GM21737 (cell line): ENCODE measurements around the gene SFMBT2.
"Not testable (repeated sequence)": the region's sequence is repeated elsewhere in the genome, so short reads cannot be mapped to it uniquely, and the experiment has no call there.

Experiments used
- ATAC-seq: cut with Tn5 transposase; IDR thresholded peaks from one replicate; pipeline ENCODE4 v1.9.1; 2021; ENCODE audit warnings: mild to moderate bottlenecking, moderate library complexity; ENCODE audit not compliant: unreplicated experiment

SFMBT2 gene

DNA sequence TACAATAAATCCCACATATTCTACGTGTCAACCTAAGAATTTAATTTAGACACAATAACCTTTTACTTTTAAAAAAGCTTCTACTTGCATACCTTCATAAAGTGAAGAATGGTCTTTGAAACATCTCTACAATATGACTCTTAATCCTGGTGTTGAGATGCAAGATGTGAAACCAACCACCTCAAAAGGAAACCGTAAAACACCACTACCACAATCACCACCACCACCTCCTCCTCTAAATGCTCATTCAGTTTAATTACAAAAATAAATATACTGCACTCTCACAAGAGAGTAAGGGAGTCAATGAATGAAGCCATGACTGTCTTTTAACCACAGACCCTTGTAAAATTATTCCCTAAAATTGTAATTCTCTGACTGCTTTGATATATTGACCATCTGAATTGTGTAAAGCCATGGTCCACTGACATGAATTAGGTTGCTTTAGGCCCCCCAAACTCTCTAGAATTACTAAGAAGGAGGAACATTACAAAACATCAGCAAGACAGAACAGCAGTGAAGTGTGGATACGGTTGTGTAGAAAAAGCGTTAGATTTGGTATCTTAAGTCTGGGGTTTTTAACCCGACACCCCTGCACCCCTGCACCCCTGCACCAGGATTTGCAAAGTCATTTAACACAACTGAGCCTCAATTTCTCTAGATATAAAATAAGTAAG, 171.4 kb downstream of the SFMBT2 start:
- no peak for ATAC-seq

- ATAC-seq, result no peak
Measured at GRCh38 chr10:7235376-7235775, 175.5 kb downstream of the SFMBT2 start.

DNA sequence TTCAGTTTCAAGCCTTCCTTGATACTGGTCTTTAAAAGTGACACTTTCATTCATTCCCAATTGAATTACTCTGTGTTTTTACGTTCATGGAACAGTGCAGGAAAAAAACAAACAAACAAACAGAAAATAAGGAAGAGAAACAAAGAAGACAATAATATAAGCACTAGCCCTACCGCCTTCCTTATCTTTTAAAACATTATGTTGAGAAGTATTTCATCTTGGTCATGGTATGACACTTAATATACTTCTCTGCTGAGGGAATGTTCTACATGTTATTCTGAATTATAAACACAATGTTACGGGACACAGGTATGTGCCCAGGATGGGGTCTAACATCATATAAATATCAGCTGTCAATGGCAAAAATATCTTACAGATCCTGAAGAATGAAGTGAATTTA, 176.7 kb downstream of the SFMBT2 start:
- no peak for ATAC-seq

DNA sequence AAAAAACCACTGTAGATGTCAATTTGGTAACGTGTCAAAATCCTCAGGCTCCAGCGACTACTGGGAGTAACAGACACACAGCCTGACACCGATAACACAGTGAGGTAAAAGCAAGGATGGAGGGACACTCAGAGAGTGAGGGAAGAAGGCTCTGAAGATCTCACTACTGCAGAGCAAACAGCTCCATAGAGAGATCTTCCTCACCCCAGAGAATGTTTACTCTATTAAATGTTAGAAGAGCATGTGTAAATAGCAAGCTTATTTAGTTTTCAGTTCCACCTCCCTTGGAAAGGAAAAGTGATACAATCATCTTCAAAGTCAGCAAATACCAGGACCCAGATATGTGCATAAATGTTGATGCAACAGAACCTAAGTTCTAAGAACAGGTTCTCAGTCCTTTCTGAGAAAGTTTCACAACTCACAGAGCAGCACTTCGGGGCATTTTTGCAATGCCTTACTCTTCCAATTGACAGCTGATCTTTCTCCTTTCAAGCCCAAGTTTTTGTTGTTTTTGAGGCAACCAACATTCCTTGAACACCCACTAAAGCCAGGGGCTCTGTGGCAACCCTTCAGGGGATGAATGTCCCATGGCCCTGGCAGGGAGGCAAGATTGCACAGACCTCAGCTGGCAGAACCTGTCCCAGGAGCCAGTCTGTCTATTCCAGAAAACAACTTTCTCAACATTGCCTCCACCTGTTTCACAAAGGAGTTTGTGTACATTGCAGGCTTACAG, 177.4 kb downstream of the SFMBT2 start:
- ATAC-seq, result no peak

DNA sequence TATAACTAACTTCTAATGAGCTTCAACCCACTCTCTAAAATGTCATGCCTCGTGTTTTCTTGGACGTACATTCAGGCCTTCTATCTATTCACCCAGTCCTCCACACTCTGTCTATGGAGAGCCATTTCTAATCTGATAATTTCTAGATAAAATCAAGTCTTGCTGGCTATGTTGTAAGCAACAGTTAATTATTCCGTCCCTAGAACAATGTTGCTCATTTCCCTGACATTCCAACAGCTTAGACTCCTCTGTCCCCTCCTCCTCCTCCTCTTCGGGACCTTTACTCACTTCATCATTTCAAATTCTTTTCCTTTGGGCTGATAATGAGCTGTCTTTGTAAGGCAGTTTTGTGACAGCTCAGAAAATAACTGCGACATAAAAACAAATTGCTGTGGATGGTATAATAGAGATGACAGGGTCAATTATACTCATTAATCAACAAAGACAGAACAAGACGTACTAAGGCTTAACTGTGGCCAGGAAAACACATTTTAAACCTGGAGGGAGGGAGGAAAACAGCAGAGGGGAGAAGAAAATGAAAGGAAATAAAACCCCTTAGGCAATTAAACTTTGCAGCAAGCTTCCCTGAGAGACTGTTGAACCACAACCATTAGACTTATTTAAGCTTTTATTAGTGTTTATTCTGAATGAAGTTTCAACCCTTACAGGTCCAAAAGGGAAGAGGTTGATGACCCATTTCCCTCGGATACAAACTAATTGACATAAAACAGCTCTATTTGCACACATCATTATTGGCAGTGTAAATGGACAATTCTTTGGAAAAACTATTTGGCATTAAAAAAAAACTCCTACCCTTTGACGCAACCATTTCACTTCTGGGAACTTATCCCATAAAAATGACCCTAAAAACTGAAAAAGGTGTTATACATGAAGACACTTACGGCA, 179.1 kb downstream of the SFMBT2 start:
- ATAC-seq, result no peak

DNA sequence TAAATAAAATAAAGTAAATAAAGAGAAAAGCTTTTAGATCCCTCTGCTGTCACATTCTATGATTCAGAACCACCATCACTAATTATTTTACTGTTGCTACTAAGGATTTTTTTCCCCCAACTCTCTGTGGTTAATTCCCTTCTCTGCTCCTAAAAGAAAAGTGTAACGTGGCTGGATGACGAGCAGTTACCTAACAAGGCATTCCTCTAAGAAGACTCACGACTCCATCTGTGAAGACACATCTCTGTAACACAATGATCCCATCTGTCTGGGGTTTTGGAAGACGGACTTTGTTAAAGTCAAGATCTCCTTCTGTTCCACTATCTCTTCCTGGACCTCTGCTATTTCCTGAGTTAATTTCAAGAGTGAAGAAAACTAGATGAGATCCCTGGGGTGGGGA, 179.9 kb downstream of the SFMBT2 start:
- ATAC-seq, result no peak

DNA sequence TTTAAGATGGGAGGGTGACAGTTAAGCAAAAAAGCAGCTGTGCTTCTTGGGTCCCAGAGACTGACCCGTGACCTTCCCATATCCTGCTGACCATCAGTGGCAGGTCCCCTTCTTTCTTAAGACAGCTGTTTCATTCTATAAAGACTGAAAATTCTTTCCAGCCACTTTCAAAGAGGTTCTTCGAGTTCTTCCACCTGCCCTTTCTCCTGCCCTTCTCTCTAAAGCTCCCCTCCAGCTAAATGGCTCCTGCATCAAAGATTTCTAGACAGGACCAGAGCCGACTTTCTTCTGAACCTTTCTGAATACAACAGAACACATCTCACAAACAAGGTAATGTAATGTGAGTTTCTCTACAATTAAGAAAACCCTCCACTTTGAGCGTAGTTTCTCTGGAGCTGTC, 180.8 kb downstream of the SFMBT2 start:
- no peak for ATAC-seq

DNA sequence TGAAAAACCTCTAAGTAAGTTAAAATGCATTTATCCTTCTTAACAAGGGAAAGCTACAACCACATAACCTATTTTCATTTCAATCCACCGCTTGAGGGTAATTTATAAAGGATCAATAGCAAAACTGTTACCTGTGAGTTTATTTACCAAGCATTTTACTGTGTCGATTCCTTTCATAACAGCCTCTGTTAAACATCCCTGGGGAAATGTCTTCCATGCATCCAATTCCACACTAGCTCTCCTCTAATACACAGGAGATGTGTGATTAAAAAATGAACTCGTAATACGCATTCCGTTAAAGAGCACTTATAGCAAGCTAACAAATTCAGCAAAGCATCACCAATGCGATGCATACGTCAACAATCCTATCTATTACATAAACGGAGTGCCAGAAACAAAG, 185.7 kb downstream of the SFMBT2 start:
- ATAC-seq, result no peak

GRCh38 chr10:7218968-7219367, 191.9 kb downstream of the SFMBT2 start:
- no peak for ATAC-seq

DNA sequence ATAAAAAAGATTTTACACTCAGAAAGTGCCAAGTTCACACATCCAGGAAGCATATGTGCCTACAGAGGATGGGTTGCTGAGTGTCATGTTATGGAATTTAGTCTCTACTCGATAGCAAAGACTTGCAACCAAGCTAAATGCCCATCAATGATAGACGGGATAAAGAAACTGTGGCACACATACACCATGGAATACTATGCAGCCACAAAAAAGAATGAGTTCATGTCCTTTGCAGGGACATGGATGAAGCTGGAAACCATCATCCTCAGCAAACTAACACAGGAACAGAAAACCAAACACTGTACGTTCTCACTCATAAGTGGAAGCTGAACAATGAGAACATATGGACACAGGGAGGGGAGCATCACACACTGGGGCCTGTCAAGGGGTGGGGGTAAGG, 198.1 kb downstream of the SFMBT2 start:
- ATAC-seq, result not testable (repeated sequence)

DNA sequence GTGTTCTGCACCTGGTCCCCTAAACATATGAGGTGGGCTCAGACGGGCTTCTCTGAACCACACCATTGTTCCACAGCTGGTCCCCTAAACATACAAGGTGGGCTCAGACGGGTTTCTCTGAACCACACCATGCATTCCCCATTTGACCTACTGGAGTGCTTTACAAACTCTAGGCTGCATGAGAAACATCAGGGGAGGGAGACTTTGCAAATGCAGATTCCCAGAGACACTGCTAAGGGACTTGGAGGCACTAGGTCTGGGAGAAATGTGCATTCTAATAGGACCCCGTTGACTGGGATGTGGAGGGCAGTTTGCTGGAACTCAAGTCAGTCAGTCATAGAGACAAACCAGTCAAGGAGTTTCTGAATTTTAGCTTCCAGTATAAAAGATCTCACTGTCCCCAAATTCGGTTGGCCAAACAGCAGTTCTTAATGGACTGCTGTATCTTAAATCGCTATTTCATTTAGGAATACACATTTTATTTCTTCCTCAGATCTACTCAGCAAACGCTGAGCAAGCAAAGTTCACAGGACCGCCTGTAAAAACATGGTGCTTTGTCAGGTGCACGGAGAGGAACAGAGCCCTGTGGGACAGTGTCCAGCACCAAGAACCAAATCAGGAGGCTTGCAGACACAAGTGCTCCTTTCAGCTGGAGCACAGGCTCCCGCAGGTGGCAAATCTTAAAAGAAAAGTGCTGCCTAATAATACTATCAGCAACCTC, 198.8 kb downstream of the SFMBT2 start:
- ATAC-seq, result no peak

GRCh38 chr10:7210516-7210915, 200.3 kb downstream of the SFMBT2 start:
- ATAC-seq, result no peak

DNA sequence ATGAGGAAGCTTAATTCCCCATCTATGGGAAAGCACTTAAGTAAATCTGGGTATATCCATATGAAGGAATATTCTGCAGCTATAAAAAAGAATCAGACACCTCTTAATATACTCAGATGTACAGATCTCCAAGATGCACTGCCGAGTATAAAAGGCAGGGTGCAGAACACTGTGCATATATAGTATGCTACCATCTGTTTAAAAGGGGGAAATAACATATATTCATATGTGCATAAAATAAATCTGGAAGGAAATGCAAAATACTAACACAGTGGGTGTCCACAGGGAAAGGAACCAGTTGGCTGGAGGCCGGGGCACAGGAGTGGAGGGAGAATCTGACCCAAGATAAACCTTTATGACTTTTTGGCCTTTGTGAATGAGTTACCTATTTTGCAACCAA, 201.4 kb downstream of the SFMBT2 start:
- no peak for ATAC-seq

DNA sequence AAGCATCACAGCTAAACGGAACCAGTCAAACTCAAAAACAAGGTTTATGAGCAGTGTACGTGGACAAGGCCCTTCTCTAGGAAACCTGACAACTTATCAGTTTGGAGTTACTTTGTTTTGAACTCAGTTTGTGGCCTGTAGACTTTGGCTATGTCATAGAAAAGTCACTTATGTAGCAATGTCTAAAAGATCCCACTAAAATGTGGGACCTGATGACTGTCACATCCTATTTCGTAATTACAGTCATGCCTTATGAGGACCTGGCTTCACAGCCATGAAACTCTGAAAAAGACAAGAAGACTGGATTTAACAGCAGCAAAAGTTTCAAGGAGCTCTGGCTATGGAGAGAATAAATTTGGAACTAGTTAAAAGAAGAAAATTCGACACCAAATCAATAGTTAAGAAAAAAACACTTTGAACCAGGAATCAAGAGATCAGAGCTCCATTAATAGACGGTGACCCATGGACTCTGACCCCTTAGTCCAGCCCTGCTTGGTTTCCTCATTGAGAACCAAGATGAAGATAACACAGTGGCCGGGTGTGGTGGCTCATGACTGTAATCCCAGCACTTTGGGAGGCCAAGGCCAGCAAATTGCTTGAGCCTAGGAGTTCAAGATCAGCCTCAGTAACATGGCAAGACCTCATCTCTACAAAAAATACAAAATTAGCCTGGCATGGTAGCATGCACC, 204.3 kb downstream of the SFMBT2 start:
- no peak for ATAC-seq

DNA sequence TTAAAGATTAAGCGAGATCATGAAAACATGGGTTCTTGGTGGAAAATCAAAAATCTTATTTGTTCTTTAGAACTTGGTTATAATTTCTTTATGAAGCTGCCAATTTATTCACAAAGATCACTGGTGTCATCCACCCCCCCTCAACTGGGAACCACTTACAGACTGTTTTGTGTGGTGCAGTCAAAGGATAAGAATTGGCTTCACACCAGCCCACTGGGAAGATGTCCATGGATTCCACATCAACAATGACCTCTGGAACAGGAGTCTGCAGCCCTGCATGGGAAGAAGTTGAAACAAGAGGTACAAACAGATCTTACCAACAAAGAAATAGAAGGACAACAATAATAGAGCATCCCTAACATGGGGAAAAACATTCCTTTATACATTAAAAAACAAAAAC, 205.2 kb downstream of the SFMBT2 start:
- no peak for ATAC-seq

DNA sequence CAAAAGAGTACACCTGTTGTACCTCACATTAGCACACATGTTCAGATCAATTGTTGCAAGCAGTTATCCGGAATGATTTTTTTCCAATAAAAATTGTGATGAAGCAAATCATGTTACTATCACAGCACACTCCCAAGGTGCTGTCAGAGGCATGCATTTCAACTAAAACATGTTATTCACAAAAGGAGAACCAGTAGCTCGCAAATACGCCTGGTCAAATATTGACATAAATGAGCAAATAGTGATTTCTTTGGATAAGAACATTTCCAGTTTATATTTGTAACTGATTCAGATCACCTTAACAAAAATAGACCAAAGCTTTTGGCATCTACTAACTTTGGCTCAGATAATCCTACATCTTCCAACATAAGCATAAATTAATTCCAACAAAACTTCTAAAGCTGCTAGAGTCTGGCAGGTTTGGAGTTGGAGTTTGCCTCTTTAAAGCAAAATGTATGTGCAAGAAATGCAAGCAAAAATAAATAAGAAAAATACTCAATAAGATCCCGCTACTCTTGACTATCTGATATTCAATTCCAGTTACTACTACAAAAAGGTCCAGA, 208.0 kb downstream of the SFMBT2 start:
- ATAC-seq, result no peak

DNA sequence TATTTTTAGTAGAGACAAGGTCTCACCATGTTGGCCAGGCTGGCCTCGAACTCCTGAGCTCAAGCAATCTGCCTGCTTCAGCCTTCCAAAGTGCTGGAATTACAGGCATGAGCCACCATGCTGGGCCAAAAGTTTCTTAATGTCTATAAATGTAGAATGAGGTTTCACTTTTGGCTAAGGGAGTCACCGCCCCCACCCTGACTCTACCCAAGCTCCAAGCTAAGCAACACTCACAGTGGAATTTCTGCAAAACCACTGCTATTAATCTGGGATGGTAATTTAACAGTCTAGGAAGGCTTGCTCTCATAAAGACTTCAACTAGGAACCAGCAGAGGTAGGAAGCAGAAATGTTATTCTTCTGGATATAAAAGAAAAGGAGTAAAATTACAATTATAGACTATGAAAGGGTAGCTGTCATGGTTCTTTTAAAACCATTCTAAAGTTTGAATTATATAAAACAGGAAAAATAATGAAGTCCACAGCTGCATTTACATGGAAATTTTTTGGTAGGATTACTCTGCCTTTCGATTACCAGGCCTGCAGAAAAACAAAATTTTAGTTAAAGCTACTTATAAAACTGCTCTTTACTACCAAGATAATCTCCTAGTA, 211.6 kb downstream of the SFMBT2 start:
- ATAC-seq, result no peak

GRCh38 chr10:7196284-7196683, 214.6 kb downstream of the SFMBT2 start:
- ATAC-seq, result no peak

DNA sequence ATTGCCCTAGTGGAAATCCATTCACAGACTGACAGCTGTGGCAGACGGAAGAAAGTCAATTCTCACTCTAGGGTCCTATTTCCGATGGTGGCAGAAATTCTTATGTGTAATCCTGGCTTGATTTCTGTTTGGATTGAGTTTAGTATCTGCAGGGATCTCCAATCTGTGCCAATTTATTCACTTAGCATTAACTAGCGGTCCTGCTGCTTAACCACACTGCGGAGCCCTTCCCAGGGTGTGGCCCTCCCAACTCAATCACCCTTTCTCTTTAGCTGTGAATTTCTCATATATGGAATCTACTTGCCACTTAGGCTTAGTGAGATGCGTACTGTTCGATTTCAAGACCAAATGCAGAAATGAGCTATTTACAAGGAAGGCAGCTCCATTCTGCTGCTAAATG, 215.7 kb downstream of the SFMBT2 start:
- ATAC-seq, result no peak

- no peak for ATAC-seq
Measured at GRCh38 chr10:7194571-7194970, 216.3 kb downstream of the SFMBT2 start.
